ENCODE measurements around the gene PSMD14. TPM values are rescaled to one million over a fixed set of nuclear protein-coding genes. Genes with fewer than 3 reads are reported as not detected.

The PSMD14 gene
- total RNA-seq, 1 experiment from 2014 or later, result 83.7 TPM

- no peaks in the 10 kb centered on the region for H3K79me2 ChIP-seq (ENCODE audit: insufficient read depth, low read length)
- H4K5ac ChIP-seq (ENCODE audit: insufficient read length, low read depth, low read length), result no peak overlapping the region
- no peak overlapping the region for H3K4me2 ChIP-seq (ENCODE audit: insufficient read depth, insufficient read length, low read length)
- H3K4ac ChIP-seq (ENCODE audit: low read depth, low read length), result no peak overlapping the region
- H3K9me3 Mint-ChIP-seq, result no peaks in the 10 kb centered on the region
- WGBS (ENCODE audit: extremely low coverage, insufficient read length, low lambda C conversion rate), result no CpG with 5 or more reads among the region's 2 CpGs
- H3K27me3 ChIP-seq (ENCODE audit: insufficient read depth, low read length), result no peaks in the 10 kb centered on the region
- no peak overlapping the region for H2AFZ ChIP-seq (ENCODE audit: low read length)
- no peaks in the 10 kb centered on the region for H3K79me1 ChIP-seq (ENCODE audit: insufficient read depth, low read depth, low read length, poor library complexity, severe bottlenecking)
- peaks cover 0 to 6% of the 10 kb centered on the region in 2 experiments; a peak in 2 of 4 replicates for H3K4me1 Mint-ChIP-seq
- H3K56ac ChIP-seq (ENCODE audit: insufficient read length, low read depth, low read length), result no peak overlapping the region
- H3K9ac ChIP-seq (ENCODE audit: extremely low read depth, insufficient read length, low read length), result no peak overlapping the region
- no peak overlapping the region for H2AK5ac ChIP-seq (ENCODE audit: insufficient read length, low read length)
- H3K36me3 Mint-ChIP-seq (ENCODE audit: insufficient read depth in 1 of 3, low read depth in 3 of 3), result peaks cover 2 to 10% (median 5%) of the 10 kb centered on the region in 3 experiments; a peak in 5 of 7 replicates
- H2BK15ac ChIP-seq (ENCODE audit: low read depth, low read length), result no peak overlapping the region
- no peak overlapping the region for H2BK120ac ChIP-seq (ENCODE audit: low read depth, low read length, poor library complexity, severe bottlenecking)
- H4K8ac ChIP-seq (replicated peaks; ENCODE audit: insufficient read length, low read depth, low read length), result no peak overlapping the region
- H3K14ac ChIP-seq (ENCODE audit: insufficient read depth, low read length), result no peak overlapping the region
- no peak overlapping the region for H3T11ph ChIP-seq (ENCODE audit: low read length)
- no peaks in the 10 kb centered on the region for H3K9me3 ChIP-seq (ENCODE audit: control insufficient read depth, low read depth, low read length)
- H3K4me3 Mint-ChIP-seq, result no peak overlapping the region
- no peaks in the 10 kb centered on the region for H3K23me2 ChIP-seq (ENCODE audit: insufficient read length, low read depth, low read length, poor library complexity, severe bottlenecking)
- H2BK5ac ChIP-seq (ENCODE audit: insufficient read length, low read length), result no peak overlapping the region
- no peak overlapping the region for H2BK20ac ChIP-seq (ENCODE audit: low read depth, low read length, poor library complexity, severe bottlenecking)
- H3K27ac Mint-ChIP-seq, result no peak overlapping the region
- TF ChIP-seq, protein P1, sequence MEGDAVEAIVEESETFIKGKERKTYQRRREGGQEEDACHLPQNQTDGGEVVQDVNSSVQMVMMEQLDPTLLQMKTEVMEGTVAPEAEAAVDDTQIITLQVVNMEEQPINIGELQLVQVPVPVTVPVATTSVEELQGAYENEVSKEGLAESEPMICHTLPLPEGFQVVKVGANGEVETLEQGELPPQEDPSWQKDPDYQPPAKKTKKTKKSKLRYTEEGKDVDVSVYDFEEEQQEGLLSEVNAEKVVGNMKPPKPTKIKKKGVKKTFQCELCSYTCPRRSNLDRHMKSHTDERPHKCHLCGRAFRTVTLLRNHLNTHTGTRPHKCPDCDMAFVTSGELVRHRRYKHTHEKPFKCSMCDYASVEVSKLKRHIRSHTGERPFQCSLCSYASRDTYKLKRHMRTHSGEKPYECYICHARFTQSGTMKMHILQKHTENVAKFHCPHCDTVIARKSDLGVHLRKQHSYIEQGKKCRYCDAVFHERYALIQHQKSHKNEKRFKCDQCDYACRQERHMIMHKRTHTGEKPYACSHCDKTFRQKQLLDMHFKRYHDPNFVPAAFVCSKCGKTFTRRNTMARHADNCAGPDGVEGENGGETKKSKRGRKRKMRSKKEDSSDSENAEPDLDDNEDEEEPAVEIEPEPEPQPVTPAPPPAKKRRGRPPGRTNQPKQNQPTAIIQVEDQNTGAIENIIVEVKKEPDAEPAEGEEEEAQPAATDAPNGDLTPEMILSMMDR (conservative IDR thresholded peaks at IDR 0.05), result no peak
- no peak for DNase-seq
- H3K23ac ChIP-seq (ENCODE audit: insufficient read length, low read depth, low read length), result no peak overlapping the region
- H3K4me1 ChIP-seq (ENCODE audit: insufficient read depth, low read length), result no peaks in the 10 kb centered on the region
- H4K91ac ChIP-seq (ENCODE audit: insufficient read length, low read depth, low read length), result no peak overlapping the region
- H3K27ac ChIP-seq (ENCODE audit: insufficient read length, low read depth, low read length), result no peak overlapping the region
- H4K20me1 ChIP-seq (ENCODE audit: control insufficient read depth, insufficient read depth, insufficient read length), result no peaks in the 10 kb centered on the region
- H2BK12ac ChIP-seq (ENCODE audit: insufficient read length, low read depth, low read length), result no peak overlapping the region
- no peak overlapping the region for H3K18ac ChIP-seq (ENCODE audit: insufficient read length, low read depth, low read length)
- no peaks in the 10 kb centered on the region for H3K27me3 Mint-ChIP-seq (ENCODE audit: low read depth)
Observed at GRCh38 chr2:161388146-161388779, 80.0 kb downstream of the PSMD14 start.
